DOHH2 (cell line): ENCODE data around the gene ADAMTS2.

Experiments used
- H3F3A ChIP-seq: fragments of 200-600 bp; sonication (generic), shearing (Covaris generic); 2 replicates; pipeline ENCODE4 v1.6.0; 2016; ENCODE audit warnings: antibody characterized with exemption, mild to moderate bottlenecking; ENCODE audit not compliant: control insufficient read depth, insufficient read depth
- H3K27ac ChIP-seq: fragments of 200-600 bp; sonication (generic); 2 replicates; pipeline ENCODE4 v1.5.1; 2014; ENCODE audit warnings: low read depth, mild to moderate bottlenecking, low read length, moderate library complexity
- H3K27me3 ChIP-seq: fragments of 200-600 bp; sonication (generic); 2 replicates; pipeline ENCODE4 v1.6.1; 2014; ENCODE audit warnings: mild to moderate bottlenecking, low read length, mixed read lengths; ENCODE audit not compliant: control insufficient read depth
- H3K36me3 ChIP-seq: fragments of 200-600 bp; sonication (generic); 2 replicates; pipeline ENCODE4 v1.6.1; 2014; ENCODE audit warnings: mild to moderate bottlenecking, low read length, moderate library complexity, mixed read lengths; ENCODE audit not compliant: control insufficient read depth
- H3K4me1 ChIP-seq: fragments of 200-600 bp; sonication (generic); 2 replicates; pipeline ENCODE4 v1.6.1; 2014; ENCODE audit warnings: mild to moderate bottlenecking, low read length, mixed read lengths; ENCODE audit not compliant: control insufficient read depth
- H3K4me2 ChIP-seq: fragments of 200-600 bp; sonication (generic); 2 replicates; pipeline ENCODE4 v1.6.0; 2014; ENCODE audit warnings: mild to moderate bottlenecking, low read length, moderate library complexity
- H3K4me3 ChIP-seq: fragments of 200-600 bp; sonication (generic); 2 replicates; pipeline ENCODE4 v1.5.1; 2014; ENCODE audit warnings: mild to moderate bottlenecking, low read length, mixed read lengths
- H3K79me2 ChIP-seq: fragments of 200-600 bp; sonication (generic); 2 replicates; pipeline ENCODE4 v1.6.1; 2014; ENCODE audit warnings: mild to moderate bottlenecking, low read length, mixed read lengths; ENCODE audit not compliant: control insufficient read depth
- H3K9me2 ChIP-seq: fragments of 200-600 bp; sonication (generic); replicated peaks from 2 replicates; pipeline ENCODE4 v1.6.1; 2014; ENCODE audit warnings: mild to moderate bottlenecking, low read length, mixed read lengths; ENCODE audit not compliant: control insufficient read depth
- H3K9me3 ChIP-seq: fragments of 200-600 bp; sonication (generic); 2 replicates; pipeline ENCODE4 v1.6.1; 2014; ENCODE audit warnings: antibody characterized with exemption, low read length, mixed read lengths; ENCODE audit not compliant: control insufficient read depth, insufficient read depth
- H4K20me1 ChIP-seq: fragments of 200-600 bp; sonication (generic); 2 replicates; pipeline ENCODE4 v1.6.0; 2014; ENCODE audit warnings: low read depth, mild to moderate bottlenecking, antibody characterized with exemption, low read length, moderate library complexity; ENCODE audit not compliant: control insufficient read depth, insufficient read depth
- CTCF ChIP-seq: fragments of 200-600 bp; sonication (generic); IDR thresholded peaks from one replicate; pipeline ENCODE4 v1.5.1; 2014; ENCODE audit warnings: antibody characterized with exemption, mild to moderate bottlenecking, low read depth, low read length; ENCODE audit not compliant: poor library complexity, severe bottlenecking
- EZH2phosphoT487 ChIP-seq: fragments of 200-600 bp; sonication (generic); IDR thresholded peaks from 2 replicates; pipeline ENCODE4 v1.6.1; 2017; ENCODE audit warnings: borderline replicate concordance, mild to moderate bottlenecking, antibody characterized with exemption, low read length, moderate library complexity, mixed read lengths

Gene ADAMTS2

GRCh38 chr5:179312557-179313235 lies 32.6 kb downstream of the ADAMTS2 start:
- TF ChIP-seq CTCF (no peak), EZH2phosphoT487 (no peak)
- no peaks in the 10 kb centered on the region for H3K36me3 ChIP-seq
- H3F3A ChIP-seq: no peaks in the 10 kb centered on the region
- no peaks in the 10 kb centered on the region for H3K79me2 ChIP-seq
- H3K4me1 ChIP-seq: no peaks in the 10 kb centered on the region
- no peaks in the 10 kb centered on the region for H3K27me3 ChIP-seq
- H3K27ac ChIP-seq: no peak overlapping the region
- no peaks in the 10 kb centered on the region for H3K9me2 ChIP-seq
- H3K4me2 ChIP-seq: no peak overlapping the region
- no peaks in the 10 kb centered on the region for H4K20me1 ChIP-seq
- no peaks in the 10 kb centered on the region for H3K9me3 ChIP-seq
- H3K4me3 ChIP-seq: no peak overlapping the region

- Histone ChIP-seq H3K4me3 (no peak overlapping the region), H3K27me3 (no peaks in the 10 kb centered on the region), H3K9me3 (no peaks in the 10 kb centered on the region), H3K27ac (no peak overlapping the region), H3K9me2 (no peaks in the 10 kb centered on the region), H3F3A (no peaks in the 10 kb centered on the region), H3K79me2 (no peaks in the 10 kb centered on the region), H3K4me1 (no peaks in the 10 kb centered on the region), H3K4me2 (no peak overlapping the region), H4K20me1 (no peaks in the 10 kb centered on the region), H3K36me3 (no peaks in the 10 kb centered on the region)
- TF ChIP-seq EZH2phosphoT487 (no peak), CTCF (no peak)
These were observed 33.7 kb downstream of the ADAMTS2 start for GRCh38 chr5:179311581-179311980.

GRCh38 chr5:179311091-179311470 lies 34.2 kb downstream of the ADAMTS2 start:
- Histone ChIP-seq H4K20me1 (no peaks in the 10 kb centered on the region), H3K27me3 (no peaks in the 10 kb centered on the region), H3K27ac (no peak overlapping the region), H3K79me2 (no peaks in the 10 kb centered on the region), H3K9me3 (no peaks in the 10 kb centered on the region), H3K4me3 (no peak overlapping the region), H3F3A (no peaks in the 10 kb centered on the region), H3K4me1 (no peaks in the 10 kb centered on the region), H3K36me3 (no peaks in the 10 kb centered on the region), H3K9me2 (no peaks in the 10 kb centered on the region), H3K4me2 (no peak overlapping the region)
- no peak for TF ChIP-seq CTCF
- TF ChIP-seq EZH2phosphoT487: no peak
